Fibroblast of lung (primary cell): ENCODE results near the gene HGFAC. TPM values are rescaled to one million over a fixed set of nuclear protein-coding genes. Genes with fewer than 3 reads are reported as not detected.

Source experiments
- DNase-seq, 2 donors: peaks; one replicate each; pipeline versions ENCODE4 v3.0.0 to v3.0.0-alpha.2; 2010; ENCODE audit warnings: low read depth in 2 of 2
- H2AFZ ChIP-seq: 2 replicates; pipeline ENCODE4 v1.5.1; 2012; ENCODE audit warnings: low read length, control low read depth, inconsistent platforms
- H3K27ac ChIP-seq: 2 replicates; pipeline ENCODE4 v1.5.1; 2011; ENCODE audit warnings: low read length, control low read depth; ENCODE audit not compliant: insufficient read depth
- H3K27me3 ChIP-seq: 2 replicates; pipeline ENCODE4 v1.5.1; 2011; ENCODE audit warnings: mild to moderate bottlenecking, low read length; ENCODE audit not compliant: control insufficient read depth, insufficient read depth
- H3K36me3 ChIP-seq: 2 replicates; pipeline ENCODE4 v1.5.1; 2011; ENCODE audit warnings: low read length; ENCODE audit not compliant: control insufficient read depth, insufficient read depth
- H3K4me1 ChIP-seq: 2 replicates; pipeline ENCODE4 v1.5.1; 2011; ENCODE audit warnings: low read length; ENCODE audit not compliant: control insufficient read depth, insufficient read depth; ENCODE audit errors: extremely low read depth
- H3K4me2 ChIP-seq: 2 replicates; pipeline ENCODE4 v1.5.1; 2011; ENCODE audit warnings: low read length, control low read depth; ENCODE audit not compliant: insufficient read depth; ENCODE audit errors: extremely low read depth
- H3K4me3 ChIP-seq, 4 experiments: fragments of 200-600 bp in 1 of 4; sonication (generic) in 1 of 4; replicated peaks in 1 of 4; 2 replicates each; pipeline ENCODE4 v1.5.1; 2011 to 2016; ENCODE audit warnings: low read length in 4 of 4, low read depth in 3 of 4, mild to moderate bottlenecking in 3 of 4, control low read depth in 2 of 4, inconsistent platforms in 1 of 4, mixed read lengths in 1 of 4; ENCODE audit not compliant: insufficient read depth in 1 of 4; ENCODE audit errors: control extremely low read depth in 1 of 4
- H3K79me2 ChIP-seq: 2 replicates; pipeline ENCODE4 v1.5.1; 2012; ENCODE audit warnings: mild to moderate bottlenecking, low read length, inconsistent platforms; ENCODE audit not compliant: control insufficient read depth, insufficient read depth
- H3K9ac ChIP-seq: 2 replicates; pipeline ENCODE4 v1.5.1; 2011; ENCODE audit warnings: mild to moderate bottlenecking, low read length, control low read depth; ENCODE audit not compliant: insufficient read depth
- H3K9me3 ChIP-seq: 2 replicates; pipeline ENCODE4 v1.5.1; 2012; ENCODE audit warnings: low read depth, low read length; ENCODE audit not compliant: control insufficient read depth, insufficient read depth
- H4K20me1 ChIP-seq: 2 replicates; pipeline ENCODE4 v1.5.1; 2011; ENCODE audit warnings: low read length; ENCODE audit not compliant: control insufficient read depth, insufficient read depth; ENCODE audit errors: extremely low read depth
- EZH2 ChIP-seq: IDR thresholded peaks from 2 replicates; pipeline ENCODE4 v1.5.1; 2012; ENCODE audit warnings: low read length, control low read depth, mild to moderate bottlenecking; ENCODE audit errors: missing control alignments
- polyA plus RNA-seq, 2 donors: library from polyadenylated mRNA; depleted of rRNA in 1 of 2; stranded (reverse) in 1 of 2; unstranded in 1 of 2; fragments of >200 nt; gene quantifications; 2 replicates each; pipeline ENCODE4 v1.2.1, GENCODE V29; 2011 to 2012; ENCODE audit warnings: missing spikeins in 1 of 2
- total RNA-seq: library from RNA; depleted of rRNA; stranded (reverse); fragments of >200 nt; gene quantifications from 2 replicates; pipeline ENCODE4 v1.2.1, GENCODE V29; 2014
- TF ChIP-seq, protein P1 (sequence below), 2 donors: IDR thresholded peaks in 1 of 2; conservative IDR thresholded peaks in 1 of 2; 1 replicate in 1 of 2; 2 replicates in 1 of 2; pipeline ENCODE4 v1.5.1; 2011 to 2012; ENCODE audit warnings: low read length in 2 of 2, control low read depth in 1 of 2, inconsistent platforms in 1 of 2, low read depth in 1 of 2, mild to moderate bottlenecking in 1 of 2

Gene HGFAC
- total and polyA plus RNA-seq, 2 donors (not counting 1 experiment from before 2014, with no cell fraction given), result 0.33 TPM; not detected in 1

DNA sequence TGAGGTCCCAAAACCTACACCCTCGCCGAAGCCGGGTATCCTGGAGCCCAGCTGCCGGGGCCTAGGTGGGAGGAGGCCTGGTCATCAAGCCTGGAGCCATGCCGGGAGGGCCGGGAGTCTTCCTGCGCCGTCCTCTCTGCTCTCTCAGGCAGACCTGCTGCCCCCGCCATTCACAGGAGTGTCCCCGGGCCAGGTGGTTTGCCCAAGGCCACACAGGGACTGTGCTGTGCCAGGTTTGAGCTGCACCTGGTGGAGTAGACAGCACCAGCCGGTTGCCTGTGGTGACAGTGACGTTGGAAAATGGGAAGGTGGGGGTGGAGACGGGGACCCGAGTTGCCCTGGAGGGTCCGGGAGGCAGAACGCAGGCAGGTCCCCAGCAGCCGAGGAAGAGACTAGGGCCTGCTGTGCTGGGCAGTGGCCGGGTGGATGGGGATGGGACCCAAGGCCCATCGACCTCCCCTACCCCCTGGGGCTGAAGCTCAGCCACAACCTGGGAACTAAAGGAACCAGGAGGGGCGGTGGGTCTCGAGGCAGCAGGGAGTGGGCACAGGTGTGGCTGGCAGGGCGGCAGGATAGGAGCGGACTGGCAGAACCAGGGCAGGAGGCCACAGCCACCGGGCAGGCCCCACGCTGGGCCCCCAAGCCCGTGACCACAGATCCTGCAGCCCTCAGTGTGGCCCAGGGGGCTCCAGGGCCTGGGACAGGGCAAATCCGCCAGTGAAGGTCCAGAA lies 30.8 kb downstream of the HGFAC start:
- H3K36me3 ChIP-seq, result no peaks in the 10 kb centered on the region
- H3K9me3 ChIP-seq, result peaks cover 4% of the 10 kb centered on the region
- TF ChIP-seq, protein P1, sequence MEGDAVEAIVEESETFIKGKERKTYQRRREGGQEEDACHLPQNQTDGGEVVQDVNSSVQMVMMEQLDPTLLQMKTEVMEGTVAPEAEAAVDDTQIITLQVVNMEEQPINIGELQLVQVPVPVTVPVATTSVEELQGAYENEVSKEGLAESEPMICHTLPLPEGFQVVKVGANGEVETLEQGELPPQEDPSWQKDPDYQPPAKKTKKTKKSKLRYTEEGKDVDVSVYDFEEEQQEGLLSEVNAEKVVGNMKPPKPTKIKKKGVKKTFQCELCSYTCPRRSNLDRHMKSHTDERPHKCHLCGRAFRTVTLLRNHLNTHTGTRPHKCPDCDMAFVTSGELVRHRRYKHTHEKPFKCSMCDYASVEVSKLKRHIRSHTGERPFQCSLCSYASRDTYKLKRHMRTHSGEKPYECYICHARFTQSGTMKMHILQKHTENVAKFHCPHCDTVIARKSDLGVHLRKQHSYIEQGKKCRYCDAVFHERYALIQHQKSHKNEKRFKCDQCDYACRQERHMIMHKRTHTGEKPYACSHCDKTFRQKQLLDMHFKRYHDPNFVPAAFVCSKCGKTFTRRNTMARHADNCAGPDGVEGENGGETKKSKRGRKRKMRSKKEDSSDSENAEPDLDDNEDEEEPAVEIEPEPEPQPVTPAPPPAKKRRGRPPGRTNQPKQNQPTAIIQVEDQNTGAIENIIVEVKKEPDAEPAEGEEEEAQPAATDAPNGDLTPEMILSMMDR (conservative IDR thresholded peaks at IDR 0.05 in 1 of 2, IDR thresholded peaks at IDR 0.05 in 1 of 2; ENCODE audit: low read depth in 1 of 2, low read length in 2 of 2), result no peak
- TF ChIP-seq EZH2, result no peak
- no peak overlapping the region for H3K9ac ChIP-seq
- no peak overlapping the region for H3K27ac ChIP-seq
- H3K4me3 ChIP-seq, result no peak overlapping the region
- H3K27me3 ChIP-seq, result peaks cover 4% of the 10 kb centered on the region
- no peak for DNase-seq
- H3K4me1 ChIP-seq, result no peaks in the 10 kb centered on the region
- H2AFZ ChIP-seq, result no peak overlapping the region
- no peaks in the 10 kb centered on the region for H4K20me1 ChIP-seq
- no peaks in the 10 kb centered on the region for H3K79me2 ChIP-seq
- no peak overlapping the region for H3K4me2 ChIP-seq

DNA sequence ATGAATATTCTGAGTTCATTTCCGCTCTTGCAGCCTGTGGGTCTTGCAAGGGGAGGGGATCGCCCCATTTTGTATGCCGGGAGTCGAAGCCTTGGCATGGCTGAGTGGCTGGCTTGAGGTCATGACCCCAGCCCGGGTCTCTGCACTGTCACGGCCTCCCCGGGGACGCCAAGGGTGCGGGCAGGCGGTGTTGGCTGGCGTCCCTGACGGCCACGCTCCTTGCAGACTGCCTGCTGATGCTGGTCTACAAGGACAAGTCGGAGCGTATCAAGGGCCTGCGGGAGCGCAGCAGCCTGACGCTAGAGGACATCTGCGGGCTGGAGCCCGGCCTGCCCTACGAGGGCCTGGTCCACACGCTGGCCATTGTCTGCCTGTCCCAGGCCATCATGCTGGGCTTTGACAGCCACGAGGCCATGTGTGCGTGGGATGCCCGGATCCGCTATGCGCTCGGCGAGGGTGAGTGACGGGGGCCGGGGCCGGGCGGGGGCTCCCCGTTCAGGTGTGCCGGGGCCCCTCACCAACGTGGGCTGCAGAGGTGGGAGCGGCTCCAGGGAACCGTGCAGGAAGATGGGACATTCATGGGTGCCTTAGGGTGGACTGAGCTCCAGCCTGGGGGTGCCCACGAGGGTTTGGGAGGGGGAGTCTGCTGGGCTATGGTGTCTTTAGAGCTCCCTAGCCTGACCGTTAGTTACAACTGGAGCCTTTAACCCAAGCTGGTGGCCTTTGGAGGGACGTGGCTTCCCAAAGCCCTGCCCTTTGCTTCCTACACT lies 31.6 kb downstream of the HGFAC start:
- H4K20me1 ChIP-seq, result no peaks in the 10 kb centered on the region
- no peak overlapping the region for H2AFZ ChIP-seq
- H3K27me3 ChIP-seq, result peaks cover 4% of the 10 kb centered on the region
- H3K4me3 ChIP-seq, result no peak overlapping the region
- no peaks in the 10 kb centered on the region for H3K4me1 ChIP-seq
- no peaks in the 10 kb centered on the region for H3K79me2 ChIP-seq
- peaks cover 3% of the 10 kb centered on the region for H3K9me3 ChIP-seq
- no peak for DNase-seq
- H3K27ac ChIP-seq, result no peak overlapping the region
- no peaks in the 10 kb centered on the region for H3K36me3 ChIP-seq
- H3K9ac ChIP-seq, result no peak overlapping the region
- H3K4me2 ChIP-seq, result no peak overlapping the region
- TF ChIP-seq, protein P1 (conservative IDR thresholded peaks at IDR 0.05 in 1 of 2, IDR thresholded peaks at IDR 0.05 in 1 of 2; ENCODE audit: low read depth in 1 of 2, low read length in 2 of 2), result no peak
- TF ChIP-seq EZH2, result no peak

DNA sequence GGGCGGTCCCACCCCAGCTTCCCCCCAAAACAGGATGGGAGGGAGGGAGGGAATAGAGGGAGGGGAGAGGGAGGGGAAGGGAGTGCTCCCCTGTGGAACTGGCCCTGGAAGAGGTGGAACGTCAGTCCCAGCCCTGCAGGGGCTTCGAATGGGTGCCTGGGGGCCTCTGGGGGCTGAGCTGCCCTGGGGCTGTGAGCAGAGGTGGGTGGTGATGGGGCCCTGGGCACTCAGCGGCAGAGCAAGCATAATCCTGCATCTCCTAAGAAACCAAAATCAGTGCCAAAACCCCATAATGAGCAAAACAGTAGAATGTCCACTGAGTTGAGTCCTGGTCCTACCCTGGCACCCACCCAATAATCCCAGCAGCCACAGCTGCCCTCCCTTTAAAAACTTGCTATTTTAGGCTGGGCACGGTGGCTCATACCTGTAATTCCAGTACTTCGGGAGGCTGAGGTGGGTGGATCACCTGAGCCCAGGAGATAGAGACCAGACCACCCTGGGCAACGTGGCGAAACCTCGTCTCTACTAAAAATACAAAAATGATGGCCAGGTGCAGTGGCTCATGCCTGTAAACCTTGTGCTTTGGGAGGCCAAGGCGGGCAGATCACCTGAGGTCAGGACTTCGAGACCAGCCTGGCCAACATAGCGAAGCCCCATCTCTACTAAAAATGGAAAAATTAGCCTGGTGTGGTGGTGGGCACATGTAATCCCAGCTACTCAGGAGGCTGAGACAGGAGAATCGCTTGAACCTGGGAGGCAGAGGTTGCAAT lies 32.4 kb downstream of the HGFAC start:
- Histone ChIP-seq H3K27me3 (peaks cover 4% of the 10 kb centered on the region), H3K27ac (no peak overlapping the region), H4K20me1 (no peaks in the 10 kb centered on the region), H3K4me1 (no peaks in the 10 kb centered on the region), H3K4me2 (no peak overlapping the region), H3K36me3 (no peaks in the 10 kb centered on the region), H3K9me3 (no peaks in the 10 kb centered on the region), H2AFZ (no peak overlapping the region), H3K9ac (no peak overlapping the region), H3K79me2 (no peaks in the 10 kb centered on the region), H3K4me3 (no peak overlapping the region)
- TF ChIP-seq EZH2, result no peak
- TF ChIP-seq, protein P1 (conservative IDR thresholded peaks at IDR 0.05 in 1 of 2, IDR thresholded peaks at IDR 0.05 in 1 of 2; ENCODE audit: low read depth in 1 of 2, low read length in 2 of 2), result no peak
- DNase-seq, result no peak
